IMR-90 (cell line): ENCODE measurements around the gene CXCL16. TPM values are rescaled to one million over a fixed set of nuclear protein-coding genes. Genes with fewer than 3 reads are reported as not detected.

Source experiments
- CEBPB ChIP-seq: IDR thresholded peaks from 2 replicates; pipeline ENCODE4 v1.6.1; 2012; ENCODE audit warnings: low read depth, low read length, improper control_type of control experiment
- FOS ChIP-seq: fragments of 150-350 bp; IDR thresholded peaks from 2 replicates; pipeline ENCODE4 v1.6.1; 2016; ENCODE audit warnings: low read depth, low read length
- MXI1 ChIP-seq: IDR thresholded peaks from 2 replicates; pipeline ENCODE4 v1.6.1; 2012; ENCODE audit warnings: low read depth, mild to moderate bottlenecking, low read length, moderate library complexity, borderline replicate concordance
- polyA plus RNA-seq, 3 experiments: library from polyadenylated mRNA; depleted of rRNA; stranded (reverse); fragments of >200 nt; gene quantifications; 2 replicates each; pipeline ENCODE4 v1.2.3, GENCODE V29; 2012; ENCODE audit warnings: low replicate concordance in 1 of 3
- total RNA-seq: library from RNA; depleted of rRNA; stranded (reverse); fragments of >200 nt; gene quantifications from 2 replicates; pipeline ENCODE4 v1.2.3, GENCODE V29; 2012
- TF ChIP-seq, protein P1 (sequence below): fragments of 150-350 bp; IDR thresholded peaks from 2 replicates; pipeline ENCODE4 v1.6.1; 2016; ENCODE audit warnings: low read depth, mild to moderate bottlenecking, low read length, moderate library complexity, borderline replicate concordance

Gene CXCL16
- total and polyA plus RNA-seq, 2 of the 4 experiments (the other 2 are of a cell fraction), result 0.36 to 1.6 TPM

DNA sequence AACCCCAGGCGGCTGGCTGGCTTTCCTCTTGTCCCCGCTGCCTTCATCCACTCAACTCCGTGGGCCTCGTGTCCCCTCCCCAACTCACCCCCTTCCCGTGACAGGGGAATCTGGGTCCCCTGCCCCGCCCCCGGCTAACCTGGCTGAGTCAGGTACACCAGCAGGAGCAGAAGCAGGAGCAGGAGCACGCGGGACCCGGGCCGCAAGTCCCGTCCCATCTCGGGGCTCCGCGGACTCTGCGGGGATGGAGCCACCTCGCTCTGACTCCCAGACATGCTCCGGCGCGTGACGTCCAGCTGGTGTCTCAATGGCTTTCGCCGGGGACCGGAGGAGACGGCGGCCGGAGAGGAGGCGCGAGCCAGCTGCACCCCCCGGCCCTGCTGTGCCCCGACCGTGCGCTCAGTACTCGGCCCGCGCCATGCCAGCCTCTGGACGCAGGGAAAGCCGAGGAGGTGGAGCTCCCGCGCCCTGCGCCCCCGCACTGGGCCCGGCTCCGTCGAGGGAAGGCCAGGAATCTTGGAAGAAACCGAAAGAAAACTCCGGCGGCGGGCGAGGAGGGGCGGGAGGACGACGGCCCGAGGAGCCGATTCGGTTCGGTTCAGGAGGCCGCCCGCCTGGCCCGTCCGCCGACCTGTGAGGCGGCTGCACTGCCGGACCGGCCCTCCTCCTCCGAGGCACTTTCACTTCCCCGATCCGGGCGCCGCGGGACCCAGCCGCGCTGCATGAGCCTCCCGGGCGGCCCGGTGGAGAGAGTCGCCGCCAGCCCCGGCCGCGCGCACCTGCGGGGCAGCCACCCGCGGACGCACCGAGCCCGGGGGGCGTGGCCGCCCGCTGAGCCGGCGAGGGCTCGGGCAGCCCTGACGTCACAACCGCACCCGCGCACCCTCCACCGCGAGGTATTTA is at the start of gene CXCL16, which contains the start of gene ZMYND15 (continued):
- TF ChIP-seq, protein P1, sequence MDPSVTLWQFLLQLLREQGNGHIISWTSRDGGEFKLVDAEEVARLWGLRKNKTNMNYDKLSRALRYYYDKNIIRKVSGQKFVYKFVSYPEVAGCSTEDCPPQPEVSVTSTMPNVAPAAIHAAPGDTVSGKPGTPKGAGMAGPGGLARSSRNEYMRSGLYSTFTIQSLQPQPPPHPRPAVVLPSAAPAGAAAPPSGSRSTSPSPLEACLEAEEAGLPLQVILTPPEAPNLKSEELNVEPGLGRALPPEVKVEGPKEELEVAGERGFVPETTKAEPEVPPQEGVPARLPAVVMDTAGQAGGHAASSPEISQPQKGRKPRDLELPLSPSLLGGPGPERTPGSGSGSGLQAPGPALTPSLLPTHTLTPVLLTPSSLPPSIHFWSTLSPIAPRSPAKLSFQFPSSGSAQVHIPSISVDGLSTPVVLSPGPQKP, result no peak
- TF ChIP-seq FOS, result no peak
- TF ChIP-seq MXI1, result no peak
- no peak for TF ChIP-seq CEBPB
